GM18502 (cell line): ENCODE data around the gene COL24A1.
"Not testable (repeated sequence)": the region's sequence is repeated elsewhere in the genome, so short reads cannot be mapped to it uniquely, and the experiment has no call there.

Experiments
- ATAC-seq: cut with Tn5 transposase; IDR thresholded peaks from one replicate; pipeline ENCODE4 v1.9.1; 2021; ENCODE audit warnings: mild to moderate bottlenecking; ENCODE audit not compliant: unreplicated experiment, poor library complexity

COL24A1 gene

DNA sequence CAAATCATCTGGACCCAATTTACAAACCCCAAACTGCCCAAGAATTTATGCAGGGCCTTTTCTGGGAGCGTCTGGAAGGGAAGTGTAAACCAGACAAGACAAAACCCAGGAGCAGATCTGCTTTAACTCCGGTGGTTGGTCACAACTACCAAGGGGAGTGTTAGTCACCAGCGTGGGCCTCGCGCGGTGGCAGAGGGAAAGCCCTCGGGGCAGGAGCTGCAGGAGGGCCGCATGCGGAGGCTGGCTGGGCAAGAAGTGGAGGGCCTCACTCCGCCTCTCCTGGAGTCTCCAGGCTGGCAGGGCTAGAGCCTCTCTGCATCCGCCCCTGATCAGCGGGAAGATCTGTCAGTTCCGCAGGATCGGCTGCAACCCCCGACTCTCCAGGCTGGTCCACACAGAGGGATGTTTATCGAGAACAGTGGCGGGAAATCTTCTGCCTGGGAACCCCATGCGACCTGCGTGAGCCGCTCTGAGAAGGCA, 2.0 kb downstream of the COL24A1 start:
- no peak for ATAC-seq

DNA sequence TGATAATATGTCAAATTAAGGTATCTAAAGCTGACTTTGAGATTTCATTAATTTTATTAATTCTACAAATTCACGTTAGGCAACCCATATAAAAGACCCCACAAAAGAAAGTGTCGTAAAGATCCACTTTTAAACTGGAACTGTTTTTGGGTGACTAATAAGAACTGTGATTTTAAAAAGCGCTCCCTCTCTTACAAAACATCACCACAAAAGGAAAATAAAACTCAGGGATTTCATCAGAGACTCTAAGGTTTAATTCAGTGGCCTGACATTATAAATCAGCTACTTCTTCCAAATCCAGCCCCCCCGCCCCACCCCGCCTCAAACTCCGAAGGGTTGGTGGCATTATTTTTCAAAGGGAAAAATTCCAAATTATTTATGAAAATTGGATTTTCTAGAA, 2.7 kb downstream of the COL24A1 start:
- ATAC-seq, result no peak

DNA sequence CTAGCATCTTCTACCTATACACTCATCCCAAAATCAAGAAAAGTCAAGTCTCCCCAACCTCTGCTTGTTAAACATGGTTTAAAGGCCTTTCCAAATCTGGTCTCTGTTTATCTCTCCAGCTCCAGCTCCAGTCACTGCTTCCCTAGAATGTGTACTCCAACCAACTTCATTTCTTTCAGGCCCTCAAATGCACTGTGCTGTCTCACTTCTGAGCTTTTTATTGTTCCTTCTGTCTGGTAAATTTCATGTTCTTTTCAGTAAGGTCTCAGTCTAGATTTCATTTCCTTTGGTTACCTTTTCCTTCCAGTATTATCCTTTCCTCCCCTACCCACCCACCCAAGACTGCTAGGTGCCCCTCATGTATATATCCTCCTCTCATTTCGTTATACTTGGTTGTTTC, 3.7 kb downstream of the COL24A1 start:
- ATAC-seq, result no peak

- ATAC-seq, result no peak
Observed at GRCh38 chr1:86151427-86151826, 5.1 kb downstream of the COL24A1 start.

DNA sequence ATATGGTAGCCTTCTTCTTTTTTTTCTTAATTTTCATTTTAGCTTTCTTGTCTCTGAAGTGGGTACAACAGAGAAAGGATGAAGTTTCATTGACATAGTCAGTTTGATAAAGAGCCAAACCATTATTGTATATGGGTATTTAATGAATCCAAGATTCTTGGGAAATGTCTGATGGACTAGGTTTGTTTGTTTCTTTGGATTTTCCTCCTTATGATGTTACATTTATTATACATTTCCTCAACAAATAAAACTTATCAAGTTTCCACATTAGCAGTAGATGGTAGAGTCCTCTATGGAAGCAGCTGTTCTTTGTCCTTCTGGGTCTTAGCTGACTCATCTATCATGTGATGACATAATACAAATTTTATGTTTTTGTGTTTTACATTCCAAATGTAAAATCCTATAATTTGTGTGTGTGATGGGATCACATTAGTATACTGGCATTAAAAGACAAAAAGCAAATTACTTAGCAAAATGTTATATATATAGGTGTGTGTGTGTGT, 6.0 kb downstream of the COL24A1 start:
- no peak for ATAC-seq

DNA sequence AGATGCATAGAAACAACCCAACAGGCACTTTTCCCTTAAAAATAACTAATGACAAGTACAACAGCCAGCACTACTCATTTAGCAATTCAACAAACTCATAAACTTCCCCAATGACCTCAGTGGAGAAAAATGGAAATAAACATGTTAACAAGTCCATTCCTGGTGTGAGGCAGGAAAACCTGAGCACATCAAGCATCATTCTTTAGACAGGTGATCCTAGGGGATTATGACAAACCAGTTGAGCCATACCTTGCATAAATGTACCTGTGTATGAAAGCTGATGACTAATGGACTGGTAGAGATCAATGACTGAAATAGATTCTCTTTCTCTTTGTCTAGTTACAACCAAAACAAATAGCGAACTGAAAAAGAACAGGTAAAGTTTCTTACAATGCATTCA, 7.0 kb downstream of the COL24A1 start:
- no peak for ATAC-seq

DNA sequence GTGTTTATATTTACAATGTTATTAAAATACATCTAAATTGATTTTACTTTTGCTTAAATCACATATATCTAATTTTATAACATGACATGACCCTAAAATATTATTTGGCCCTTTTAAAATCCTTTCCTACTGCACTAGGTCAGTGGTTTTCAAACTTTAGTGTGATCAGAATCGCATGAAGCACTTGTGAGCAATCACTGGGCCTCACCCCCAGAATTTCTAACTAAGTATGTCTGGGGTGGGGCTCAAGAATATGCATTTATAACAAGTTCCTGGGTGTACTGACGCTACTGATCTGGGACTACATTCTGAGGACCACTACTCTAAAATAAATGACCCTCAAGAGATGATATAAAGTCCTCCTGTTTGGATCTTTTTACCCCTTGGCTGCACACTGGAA, 8.8 kb downstream of the COL24A1 start:
- ATAC-seq, result no peak

DNA sequence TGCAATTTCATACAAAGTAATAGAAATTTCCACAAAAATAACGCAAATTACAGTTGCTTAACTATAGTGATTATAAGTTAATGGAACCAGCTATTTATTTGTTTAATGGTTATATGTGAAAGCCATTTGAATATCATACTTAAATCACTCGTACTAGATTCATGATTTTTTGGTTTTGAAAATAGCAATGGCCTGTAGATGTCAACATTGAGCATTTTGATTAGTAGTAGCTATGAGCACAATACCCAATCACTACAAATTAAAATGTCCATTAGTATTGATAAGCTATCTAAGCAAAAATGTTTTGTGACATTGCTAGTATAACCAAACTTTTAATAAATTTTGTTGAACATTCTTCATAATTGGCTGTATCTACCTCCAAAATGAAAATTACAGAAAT, 10.0 kb downstream of the COL24A1 start:
- ATAC-seq, result no peak

DNA sequence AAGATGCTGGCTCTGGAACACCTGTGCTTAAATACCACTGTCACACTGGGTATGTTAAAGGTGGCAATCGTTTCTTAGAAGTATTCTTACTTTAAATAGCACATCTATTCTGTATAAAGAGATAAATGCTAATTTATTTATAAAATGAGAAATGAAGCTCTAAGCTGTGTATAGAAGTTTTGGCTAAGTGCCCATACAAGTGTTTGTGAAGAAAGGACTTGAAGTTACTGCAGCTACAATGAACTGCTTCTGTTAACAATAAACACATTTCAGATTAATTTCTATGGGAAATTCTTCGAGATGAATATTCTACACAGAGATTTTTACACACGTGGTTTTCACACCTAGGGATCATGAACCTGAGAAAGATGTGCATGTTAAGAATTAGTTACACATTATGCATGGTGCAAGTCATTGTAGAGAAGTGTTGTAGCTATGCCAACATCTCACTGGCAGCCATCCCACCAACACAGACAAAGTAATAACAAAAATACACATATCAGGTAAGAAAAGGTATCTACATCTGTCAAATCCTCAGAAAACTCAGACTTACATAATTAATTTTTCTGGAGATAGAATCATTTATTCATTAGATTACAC, 16.2 kb downstream of the COL24A1 start:
- no peak for ATAC-seq

DNA sequence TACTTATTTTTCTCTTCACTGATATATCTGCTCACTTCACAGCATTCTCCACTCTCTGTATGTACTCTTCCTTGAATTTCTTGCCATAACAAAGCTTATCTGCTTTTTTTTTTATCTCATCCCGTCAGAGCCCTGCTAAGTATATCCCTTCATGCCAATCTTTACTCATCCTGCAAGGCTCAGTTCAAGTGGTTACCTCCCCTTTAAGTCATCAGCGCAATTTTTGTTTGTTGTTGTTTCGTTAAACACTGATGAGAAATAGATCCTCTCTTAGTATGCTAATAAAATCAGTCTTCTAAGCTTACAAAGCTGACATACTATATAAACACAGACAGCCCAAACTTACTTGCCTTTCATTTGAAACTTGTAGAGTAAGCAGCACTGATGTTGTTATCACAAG, 17.8 kb downstream of the COL24A1 start:
- no peak for ATAC-seq

DNA sequence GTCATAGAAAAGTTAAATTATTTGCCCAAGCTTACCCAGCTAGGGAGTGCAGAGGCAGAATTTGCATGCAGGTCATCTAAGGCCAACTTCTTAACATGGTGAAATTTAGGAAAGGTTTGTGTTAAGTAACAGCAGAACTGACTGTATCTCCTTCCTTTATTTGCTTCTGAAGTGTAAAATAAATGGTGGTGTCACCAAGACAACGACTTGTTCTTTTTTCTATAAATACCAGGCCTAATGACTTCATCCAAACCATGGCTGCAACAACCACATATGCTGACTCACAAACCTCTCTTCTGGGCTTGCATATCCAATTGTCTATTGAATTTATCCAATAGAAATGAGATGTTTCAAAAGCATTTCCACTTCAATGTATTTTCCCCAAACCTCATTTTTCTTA, 19.1 kb downstream of the COL24A1 start:
- ATAC-seq, result no peak

- ATAC-seq, result no peak
Observed at GRCh38 chr1:86119214-86119764, 37.3 kb downstream of the COL24A1 start.

DNA sequence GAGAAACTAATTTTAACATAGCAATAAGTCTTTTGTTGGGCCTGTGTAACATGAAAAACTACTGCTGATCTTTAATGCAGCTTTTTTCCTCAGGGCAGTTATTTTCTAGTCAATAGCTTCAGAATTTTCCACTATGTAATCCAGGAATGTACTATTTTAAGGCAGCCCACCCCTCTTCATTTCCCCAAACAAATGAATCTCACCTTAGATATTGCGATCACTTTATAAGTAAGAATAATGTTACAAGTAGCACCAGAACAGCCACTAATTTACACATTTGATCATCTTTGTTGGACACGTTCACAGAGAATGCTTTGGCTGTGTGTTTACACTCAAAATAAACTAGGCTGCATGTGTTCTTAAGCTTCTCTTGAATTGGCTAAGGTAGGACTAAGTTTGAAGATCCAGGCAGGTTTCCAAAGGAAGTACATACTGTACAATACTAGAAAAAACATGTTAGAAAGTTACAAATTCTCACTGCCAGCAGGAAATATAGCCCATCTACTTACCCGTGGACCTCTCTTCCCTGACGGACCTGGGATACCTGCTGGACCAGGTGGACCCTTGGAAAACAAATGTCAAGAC, 41.7 kb downstream of the COL24A1 start:
- ATAC-seq, result no peak

DNA sequence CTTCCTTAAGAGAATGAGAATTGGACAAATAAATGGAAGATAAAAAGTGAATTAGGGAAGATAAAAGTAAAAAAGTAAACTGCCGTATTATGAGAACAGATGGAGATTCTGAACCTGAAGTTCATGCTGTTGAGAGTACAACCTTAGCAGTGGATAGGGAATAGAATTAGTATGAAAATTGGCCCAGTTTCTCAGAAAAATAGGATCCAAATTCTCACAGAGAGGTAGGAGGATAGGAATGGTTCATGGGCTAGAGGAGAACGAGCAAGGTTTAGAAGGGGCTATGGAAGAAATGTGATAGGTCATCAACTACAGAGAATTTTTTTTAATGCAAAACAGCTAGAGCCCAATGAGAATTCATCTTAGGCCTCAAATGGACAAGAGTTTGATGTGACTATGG, 42.3 kb downstream of the COL24A1 start:
- ATAC-seq, result no peak

- ATAC-seq, result not testable (repeated sequence)
Observed at GRCh38 chr1:86111590-86111989, 45.0 kb downstream of the COL24A1 start.

- ATAC-seq, result no peak
Observed at GRCh38 chr1:86110451-86111129, 46.0 kb downstream of the COL24A1 start.

DNA sequence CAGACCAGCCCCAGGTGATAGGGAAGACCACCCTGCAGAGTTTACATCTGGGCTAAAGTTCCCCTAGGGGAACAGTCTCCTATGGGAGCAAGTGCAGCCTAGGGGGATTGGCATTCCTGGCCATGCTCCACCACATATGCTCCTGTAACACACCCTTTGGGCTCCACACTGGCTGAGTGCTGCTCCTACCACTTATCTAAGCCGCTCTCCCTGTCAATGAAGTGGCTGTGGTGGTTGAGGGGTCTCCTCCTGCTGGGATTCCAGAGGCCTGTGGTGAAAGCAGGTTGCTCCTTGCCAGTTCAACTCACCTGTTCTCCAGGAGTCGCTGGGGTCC, 51.1 kb downstream of the COL24A1 start:
- ATAC-seq, result no peak

DNA sequence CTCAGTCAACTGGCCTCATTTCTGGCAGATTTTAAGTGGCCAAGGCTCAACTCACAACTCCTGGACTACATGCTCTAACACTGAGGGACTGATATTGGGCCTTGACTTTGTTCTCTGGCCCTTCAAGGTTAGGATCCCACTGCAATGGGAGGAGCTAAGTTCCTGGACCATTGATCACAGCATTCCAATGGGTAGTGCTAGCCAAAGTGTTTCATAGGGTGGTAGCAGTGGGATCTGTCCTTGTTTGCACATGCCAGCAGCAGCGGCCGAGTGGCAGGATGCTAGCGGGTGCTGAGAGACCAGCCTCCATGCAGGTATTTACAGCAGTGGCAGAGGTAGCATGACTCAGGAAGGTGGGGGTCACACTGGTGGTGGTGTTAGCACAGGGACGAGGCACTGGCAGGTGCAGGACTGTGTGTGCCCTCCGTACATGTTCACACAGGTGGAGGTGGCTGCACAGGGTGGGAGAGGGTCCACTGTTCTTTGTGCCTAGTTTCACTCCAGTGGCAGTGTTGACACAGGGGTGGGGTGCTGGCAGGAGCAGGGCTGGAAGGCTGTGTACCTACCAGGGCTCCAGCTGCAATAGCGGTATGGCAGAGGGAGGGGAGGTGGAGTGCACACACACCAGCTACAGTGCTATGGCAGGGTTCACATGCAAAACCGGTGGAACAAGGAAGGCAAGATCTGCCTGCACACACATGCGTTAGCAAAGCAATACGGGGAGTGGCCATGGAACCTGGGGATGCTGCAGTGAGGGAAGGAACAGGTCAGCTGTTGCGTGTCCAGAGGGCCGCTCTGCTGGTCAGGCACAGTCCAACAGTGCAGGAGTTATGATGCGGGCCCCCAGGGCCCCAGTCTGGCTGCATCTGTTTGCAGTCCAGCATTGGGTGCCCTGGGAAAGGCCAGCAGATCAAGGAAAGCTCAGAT, 51.7 kb downstream of the COL24A1 start:
- ATAC-seq, result no peak

DNA sequence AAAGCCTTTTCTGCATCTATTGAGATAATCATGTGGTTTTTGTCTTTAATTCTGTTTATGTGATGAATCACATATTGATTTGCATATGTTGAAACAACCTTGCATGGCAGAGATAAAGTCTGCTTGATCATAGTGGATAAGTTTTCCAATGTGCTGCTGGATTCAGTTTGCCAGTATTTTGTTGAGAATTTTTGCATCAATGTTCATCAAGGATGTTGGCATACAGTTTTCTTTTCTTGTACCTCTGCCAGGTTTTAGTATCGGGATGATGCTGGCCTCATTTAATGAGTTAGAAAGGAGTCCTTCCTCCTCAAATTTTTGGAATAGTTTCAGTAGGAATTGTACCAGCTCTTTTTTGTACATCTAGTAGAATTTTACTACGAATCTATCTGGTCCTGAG, 55.0 kb downstream of the COL24A1 start:
- ATAC-seq, result no peak

DNA sequence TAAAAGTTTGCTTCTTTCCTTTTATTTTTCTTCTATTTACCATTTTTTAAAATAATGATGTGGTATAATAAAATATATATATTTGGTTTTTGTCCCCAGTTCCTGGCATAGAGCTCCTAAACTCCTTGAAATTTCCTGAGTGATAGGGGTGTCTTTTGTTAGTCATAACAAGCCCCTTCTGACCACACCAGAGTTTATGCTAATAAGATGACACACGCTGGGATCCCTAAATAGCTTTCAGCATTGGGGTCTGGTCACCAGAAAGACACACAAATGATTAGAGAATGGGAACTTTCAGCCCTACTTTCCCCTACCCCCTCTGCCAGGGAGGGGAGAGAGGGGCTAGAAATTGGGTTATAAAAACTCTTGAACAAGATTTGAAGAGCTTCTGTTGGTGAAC, 56.2 kb downstream of the COL24A1 start:
- ATAC-seq, result no peak
